ENCODE data around the gene C18orf32.

C18orf32 gene

GRCh38 chr18:49486134-49486533 lies 900 bp downstream of the C18orf32 start:
- TF ChIP-seq GATA2 (IDR thresholded peaks at IDR 0.05; ENCODE audit: low read depth, low read length) (no peak), GATA3 (IDR thresholded peaks at IDR 0.05; ENCODE audit: low read depth, low read length) (0 out of 2 replicates have a peak, but pooled peaks have one; percentile 14)

- peak; percentile 61 for TF ChIP-seq GATA2 (IDR thresholded peaks at IDR 0.05; ENCODE audit: low read depth, low read length)
- peak; percentile 99 for TF ChIP-seq GATA3 (IDR thresholded peaks at IDR 0.05; ENCODE audit: low read depth, low read length)
Measured at GRCh38 chr18:49483198-49483597, 3.8 kb downstream of the C18orf32 start.

DNA sequence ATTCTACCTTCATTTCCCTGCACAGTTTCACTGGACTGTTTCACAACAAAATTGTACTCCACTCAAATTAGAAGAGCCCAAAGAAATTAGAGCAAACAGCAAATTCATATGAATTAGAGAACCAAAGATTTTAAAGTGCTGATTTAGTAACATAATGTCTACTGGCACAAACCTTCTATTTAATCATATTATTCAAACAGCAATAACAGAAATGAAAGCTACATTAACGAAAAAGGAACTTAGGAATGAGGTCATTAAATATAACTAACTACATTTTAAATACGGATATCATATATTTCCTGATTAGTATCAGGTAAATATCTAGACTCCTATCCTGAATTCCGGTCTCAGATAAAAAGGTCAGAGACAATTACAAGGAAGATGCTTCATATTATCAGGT lies 5.1 kb downstream of the C18orf32 start:
- no peak for TF ChIP-seq GATA2 (IDR thresholded peaks at IDR 0.05; ENCODE audit: low read depth, low read length)
- no peak for TF ChIP-seq GATA3 (IDR thresholded peaks at IDR 0.05; ENCODE audit: low read depth, low read length)

GRCh38 chr18:49481317-49481716 lies 5.7 kb downstream of the C18orf32 start:
- TF ChIP-seq GATA2 (IDR thresholded peaks at IDR 0.05; ENCODE audit: low read depth, low read length) (peak; percentile 20; the same call in 1 of the 2 replicates), GATA3 (IDR thresholded peaks at IDR 0.05; ENCODE audit: low read depth, low read length) (no peak)

- no peak for TF ChIP-seq GATA3 (IDR thresholded peaks at IDR 0.05; ENCODE audit: low read depth, low read length)
- TF ChIP-seq GATA2 (IDR thresholded peaks at IDR 0.05; ENCODE audit: low read depth, low read length), result no peak
Measured at GRCh38 chr18:49479381-49480137, 7.5 kb downstream of the C18orf32 start.

DNA sequence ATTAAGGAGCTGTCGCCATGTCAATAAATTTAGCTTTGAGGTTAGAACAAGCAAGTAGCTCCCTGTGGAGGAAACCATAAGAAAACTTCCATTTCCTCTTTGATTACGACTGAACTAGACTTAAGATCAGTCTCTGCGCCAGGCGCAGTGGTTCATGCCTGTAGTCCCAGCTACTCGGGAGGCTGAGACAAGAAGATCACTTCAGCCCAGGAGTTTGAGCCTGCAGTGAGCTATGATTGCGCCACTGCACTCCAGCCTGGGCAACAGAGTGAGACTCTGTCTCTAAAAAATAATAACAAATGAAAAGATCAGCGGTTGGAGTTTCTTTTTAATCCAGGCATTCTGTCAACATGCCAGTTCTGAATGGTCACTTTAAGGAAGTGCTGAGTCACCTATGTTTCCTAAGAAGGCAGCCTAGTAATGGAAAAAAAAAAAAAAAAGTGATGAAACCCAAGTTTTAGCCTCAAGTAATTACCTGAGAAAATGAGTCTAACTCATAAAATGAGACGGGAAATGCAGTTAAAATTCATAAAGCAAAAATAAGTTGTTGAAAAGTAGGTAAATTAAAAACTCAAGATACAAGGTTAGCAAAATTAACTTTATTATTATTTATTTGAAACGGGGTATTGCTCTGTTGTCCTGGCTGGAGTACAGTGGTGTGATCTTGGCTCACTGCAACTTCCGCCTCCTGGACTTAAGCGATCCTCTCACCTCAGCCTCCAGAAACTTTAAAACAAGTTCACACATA lies 10.2 kb downstream of the C18orf32 start:
- no peak for TF ChIP-seq GATA2 (IDR thresholded peaks at IDR 0.05; ENCODE audit: low read depth, low read length)
- TF ChIP-seq GATA3 (IDR thresholded peaks at IDR 0.05; ENCODE audit: low read depth, low read length), result no peak

DNA sequence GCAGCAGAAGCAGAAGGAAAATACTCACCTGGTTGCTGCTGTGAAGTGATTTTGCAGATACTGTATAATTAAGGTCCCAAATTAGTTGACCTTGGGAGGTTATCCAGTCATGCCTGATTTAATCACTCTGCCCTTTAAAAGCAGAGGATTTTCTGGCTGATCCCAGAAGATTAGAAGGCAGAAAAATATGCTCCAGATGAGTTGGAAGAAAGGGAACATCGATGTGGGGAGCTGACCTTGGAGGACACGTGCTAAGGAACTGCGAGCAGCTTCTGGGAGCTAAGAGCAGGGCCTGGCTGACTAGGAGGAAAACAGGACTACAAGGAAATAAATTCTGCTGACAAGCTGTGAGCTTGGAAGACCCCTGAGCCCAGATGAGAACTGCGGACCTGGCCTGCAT lies 13.3 kb downstream of the C18orf32 start:
- 0 out of 2 replicates have a peak, but pooled peaks have one; percentile 25 for TF ChIP-seq GATA3 (IDR thresholded peaks at IDR 0.05; ENCODE audit: low read depth, low read length)
- TF ChIP-seq GATA2 (IDR thresholded peaks at IDR 0.05; ENCODE audit: low read depth, low read length), result peak; percentile 59

GRCh38 chr18:49472459-49472858 lies 14.6 kb downstream of the C18orf32 start:
- TF ChIP-seq GATA2 (IDR thresholded peaks at IDR 0.05; ENCODE audit: low read depth, low read length) (no peak), GATA3 (IDR thresholded peaks at IDR 0.05; ENCODE audit: low read depth, low read length) (no peak)

DNA sequence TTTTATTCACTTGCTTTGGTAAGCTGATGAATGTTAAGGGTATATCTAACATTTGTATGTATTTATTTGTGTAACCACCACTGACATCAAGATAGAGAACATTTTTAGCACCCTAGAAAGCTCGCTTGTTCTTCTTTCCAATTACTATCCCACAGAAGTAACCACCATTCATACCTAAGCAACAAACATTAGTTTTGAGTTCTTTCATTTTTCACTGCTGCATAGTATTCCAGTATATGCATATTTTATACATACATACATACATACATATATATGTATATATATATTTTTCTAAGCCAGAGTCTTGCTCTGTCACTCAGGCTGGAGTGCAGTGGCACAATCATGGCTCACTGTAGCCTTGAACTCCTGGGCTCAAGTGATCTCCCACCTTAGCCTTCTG lies 15.5 kb downstream of the C18orf32 start:
- TF ChIP-seq GATA3 (IDR thresholded peaks at IDR 0.05; ENCODE audit: low read depth, low read length) (no peak), GATA2 (IDR thresholded peaks at IDR 0.05; ENCODE audit: low read depth, low read length) (no peak)

DNA sequence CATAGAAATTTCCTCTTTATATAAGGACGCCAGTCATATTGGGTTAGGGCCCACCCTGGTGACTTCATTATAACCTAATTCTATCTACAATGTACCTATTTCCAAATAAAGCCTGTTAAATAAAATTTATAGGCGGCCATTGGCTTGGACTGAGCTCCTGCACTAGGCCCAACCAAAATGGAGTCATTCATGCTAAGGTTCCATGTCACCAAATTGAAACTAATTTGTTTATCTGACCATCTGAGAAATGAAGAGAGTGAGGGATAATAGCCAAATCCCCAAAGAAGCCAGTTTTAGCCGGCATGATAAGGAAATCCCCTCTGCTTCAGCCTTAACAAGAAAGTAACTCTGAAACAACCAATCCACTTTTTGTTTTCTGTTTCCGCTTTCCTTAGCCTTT lies 19.4 kb downstream of the C18orf32 start:
- TF ChIP-seq GATA3 (IDR thresholded peaks at IDR 0.05; ENCODE audit: low read depth, low read length), result no peak
- TF ChIP-seq GATA2 (IDR thresholded peaks at IDR 0.05; ENCODE audit: low read depth, low read length), result no peak

DNA sequence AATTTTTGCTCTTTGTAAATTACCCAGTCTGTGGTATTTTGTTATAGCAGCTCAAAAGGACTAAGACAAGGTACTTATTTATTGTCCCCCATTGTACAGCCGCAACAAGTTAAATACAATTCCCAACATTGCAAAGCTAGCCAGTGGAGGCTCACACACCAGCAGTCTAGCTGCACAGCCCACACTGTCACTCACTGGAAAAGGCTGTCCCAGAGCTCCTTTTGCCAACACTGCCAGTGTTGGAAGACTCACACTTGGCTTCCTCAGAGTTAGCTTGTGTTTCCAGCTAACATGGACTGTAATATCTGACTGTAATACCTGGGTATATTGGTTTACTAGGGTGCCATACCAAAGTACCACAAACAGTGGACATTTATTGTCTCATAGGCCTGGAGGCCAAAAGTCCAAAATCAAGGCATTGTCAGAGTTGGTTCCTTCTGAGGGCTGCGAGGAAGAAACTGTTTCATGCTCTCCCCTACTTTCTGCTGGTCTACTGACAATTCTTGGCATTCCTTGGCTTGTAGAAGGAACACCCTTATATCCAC lies 19.9 kb downstream of the C18orf32 start:
- TF ChIP-seq GATA3 (IDR thresholded peaks at IDR 0.05; ENCODE audit: low read depth, low read length), result no peak
- no peak for TF ChIP-seq GATA2 (IDR thresholded peaks at IDR 0.05; ENCODE audit: low read depth, low read length)

DNA sequence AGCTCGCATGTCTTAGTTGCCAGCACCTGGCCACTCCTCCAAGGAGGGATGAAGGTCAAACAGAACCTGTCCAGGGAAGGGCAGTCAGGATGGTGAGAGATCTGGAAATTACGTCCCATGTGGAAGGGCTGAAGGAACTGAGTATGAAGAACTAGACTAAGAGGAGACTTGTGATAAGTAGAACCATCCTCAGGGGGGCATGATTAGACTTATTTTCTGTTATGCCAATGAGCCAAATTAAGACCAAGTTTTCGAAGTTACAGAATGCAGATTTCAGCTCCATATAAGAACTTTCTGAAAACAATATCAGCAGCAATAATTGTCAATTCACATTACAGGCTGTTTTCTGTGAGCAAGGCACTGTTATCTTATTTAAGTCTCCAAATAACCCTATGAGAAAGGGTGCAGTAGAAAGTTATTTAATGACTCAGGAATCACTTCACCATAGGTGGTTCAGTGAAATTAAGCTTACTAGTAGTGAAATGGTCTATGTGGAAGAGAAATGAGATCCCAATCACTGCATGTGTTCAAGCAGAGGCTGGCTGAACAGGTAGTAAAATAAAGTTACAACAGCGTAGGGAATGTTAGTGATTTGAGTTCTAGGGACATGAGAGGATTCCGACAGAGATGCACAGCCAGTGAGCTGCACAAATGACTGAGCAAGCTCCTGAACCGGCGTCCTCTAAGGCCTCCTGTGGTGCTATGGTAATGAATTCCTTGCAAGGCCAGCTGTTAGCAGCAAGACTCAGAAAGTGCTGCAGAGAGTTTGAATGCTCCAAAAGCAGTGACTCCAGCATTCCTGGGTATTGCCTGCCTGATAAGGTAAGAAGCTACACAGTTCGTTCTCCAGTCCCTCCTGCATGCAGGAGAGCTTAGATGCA lies 22.1 kb downstream of the C18orf32 start:
- TF ChIP-seq GATA3 (IDR thresholded peaks at IDR 0.05; ENCODE audit: low read depth, low read length) (no peak), GATA2 (IDR thresholded peaks at IDR 0.05; ENCODE audit: low read depth, low read length) (no peak)

- TF ChIP-seq GATA2 (IDR thresholded peaks at IDR 0.05; ENCODE audit: low read depth, low read length), result no peak
- no peak for TF ChIP-seq GATA3 (IDR thresholded peaks at IDR 0.05; ENCODE audit: low read depth, low read length)
Measured at GRCh38 chr18:49461602-49461977, 25.4 kb downstream of the C18orf32 start.
